ENCODE measurements around the gene DAAM1.

Gene DAAM1

DNA sequence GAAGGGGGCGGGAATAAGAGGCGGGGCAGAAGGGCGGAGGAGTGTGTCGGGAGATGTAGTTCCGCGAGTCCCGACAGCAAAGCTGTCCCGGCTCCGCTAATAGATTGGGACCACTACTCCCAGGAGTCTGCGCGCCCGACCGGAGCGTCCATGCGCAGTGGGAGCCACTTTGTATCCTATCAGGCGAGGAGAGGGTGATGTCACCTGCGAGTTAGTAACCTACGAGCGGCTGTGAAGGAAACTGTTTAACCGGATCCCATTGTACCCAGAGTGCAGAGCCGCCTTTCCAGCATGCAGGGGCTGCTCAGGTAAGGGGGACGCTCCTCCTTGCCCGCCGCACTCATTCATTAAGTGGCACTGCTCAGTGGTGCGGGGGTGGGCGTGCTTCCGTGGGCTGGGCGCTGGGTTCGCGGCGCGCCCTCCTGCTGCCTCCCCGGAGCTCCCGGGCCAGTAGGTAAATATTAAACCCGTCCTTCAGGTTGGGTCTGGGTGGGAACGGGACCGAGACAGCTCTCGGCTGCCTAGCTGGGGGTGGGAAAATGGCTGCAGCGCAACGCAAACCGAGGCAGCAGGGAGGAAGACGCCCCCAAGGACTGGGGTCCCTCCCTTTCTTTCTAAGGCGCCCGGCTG is at the start of gene DAAM1:
TSS of gene DAAM1 (plus strand) at position 207 of the 630 bp plus-strand sequence. CDS start 74,811 bp downstream, outside the sequence.
- no peak for FAIRE-seq

DNA sequence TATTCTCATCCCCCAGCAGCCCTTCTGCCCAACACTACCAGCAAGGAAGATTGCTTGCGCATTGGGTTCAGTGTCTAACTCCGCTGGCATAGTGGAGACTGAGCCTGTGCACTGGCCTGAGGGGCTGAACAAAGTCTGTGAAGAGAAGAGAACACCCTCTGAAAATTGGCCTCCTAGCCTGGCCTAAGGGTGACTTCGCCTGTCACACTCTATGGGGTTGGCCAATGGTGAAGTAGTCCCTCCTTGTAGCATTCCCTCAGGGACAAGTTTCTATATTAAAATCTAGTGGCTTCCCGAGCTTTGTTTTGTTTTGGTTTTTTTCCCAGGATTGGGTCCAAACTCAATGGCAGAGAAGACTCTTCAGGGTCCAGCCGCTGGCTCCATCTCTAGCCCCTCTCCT is 49.1 kb upstream of the DAAM1 start:
- no peak for FAIRE-seq

- no peak for FAIRE-seq
Observed at GRCh38 chr14:59140106-59140843, 48.2 kb upstream of the DAAM1 start.

DNA sequence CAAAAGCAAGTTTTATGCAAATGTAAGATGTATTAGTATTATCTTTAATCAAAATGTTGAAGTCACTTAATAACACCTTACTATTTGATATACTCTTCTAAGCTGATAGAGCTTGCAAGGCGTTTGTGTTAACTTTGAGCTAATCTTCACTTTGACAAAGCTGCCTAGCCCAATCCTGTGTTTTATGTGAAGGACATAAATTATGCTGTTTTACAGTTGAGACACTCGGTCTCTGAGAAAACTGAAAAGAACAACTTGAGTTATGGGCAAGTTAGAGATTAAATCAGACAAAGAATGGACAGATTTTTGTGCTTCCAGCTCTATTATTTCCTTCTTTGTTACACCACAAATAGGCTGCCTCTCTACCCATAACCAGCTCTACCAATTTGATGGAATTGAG is 42.0 kb upstream of the DAAM1 start:
- no peak for FAIRE-seq

DNA sequence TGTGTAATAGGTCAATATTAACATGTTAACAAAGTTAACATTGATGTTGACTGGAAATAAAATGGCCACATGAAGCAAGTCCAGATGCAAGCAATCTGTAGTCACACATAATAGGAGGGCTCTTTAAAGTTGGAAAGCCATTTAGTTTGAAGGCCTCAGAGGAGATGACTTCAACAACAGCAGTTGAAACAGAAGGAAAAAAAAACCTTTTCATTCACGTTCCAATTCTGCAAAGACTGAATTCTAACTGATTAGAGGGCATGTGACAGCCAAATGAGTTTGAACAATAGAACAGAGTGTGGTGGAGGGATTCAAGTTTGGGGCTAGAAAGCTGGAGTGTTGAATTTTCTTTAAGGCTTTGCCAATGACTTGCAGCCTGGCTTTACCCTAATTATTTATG is 41.5 kb upstream of the DAAM1 start:
- no peak for FAIRE-seq

GRCh38 chr14:59148334-59148900 is 40.0 kb upstream of the DAAM1 start:
- FAIRE-seq = no peak

GRCh38 chr14:59150990-59151389 is 37.5 kb upstream of the DAAM1 start:
- FAIRE-seq = no peak

DNA sequence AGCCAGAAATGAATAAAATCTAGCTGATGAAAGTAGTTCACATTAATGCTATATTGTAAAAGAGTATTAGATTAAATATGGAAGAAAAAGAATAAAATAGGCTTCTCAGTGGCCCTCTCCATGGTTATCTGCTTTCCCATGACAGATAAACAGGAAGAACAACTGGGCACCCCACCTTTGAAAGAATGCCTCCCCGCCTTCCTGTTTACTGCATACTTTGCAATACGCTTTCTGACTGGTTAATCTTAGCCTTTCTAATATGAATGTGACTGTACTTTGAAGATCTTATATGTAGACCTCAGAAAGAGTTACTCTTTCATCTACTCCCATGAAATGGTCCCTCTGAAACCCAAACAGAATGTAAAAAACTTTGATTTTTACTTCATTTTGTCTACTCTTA is 34.1 kb upstream of the DAAM1 start:
- FAIRE-seq = no peak

DNA sequence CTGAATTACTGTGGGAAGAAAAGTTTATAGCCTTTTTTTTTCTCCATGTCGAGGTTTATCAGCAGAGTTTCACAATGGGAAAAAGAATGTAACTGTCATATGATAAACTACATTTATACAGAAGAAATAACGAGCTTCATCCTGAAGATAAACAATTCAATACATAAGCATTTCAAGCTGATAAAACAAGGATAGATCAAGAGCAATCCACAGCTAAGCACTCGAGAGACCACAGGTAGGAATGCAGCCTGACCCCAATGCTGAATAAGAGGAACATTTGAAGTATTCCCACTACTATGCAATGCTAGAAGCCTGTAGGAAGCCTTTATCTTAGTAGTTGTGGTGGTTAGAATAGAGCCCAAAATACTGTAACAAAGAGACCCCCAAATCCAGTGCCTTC is 32.6 kb upstream of the DAAM1 start:
- no peak for FAIRE-seq

DNA sequence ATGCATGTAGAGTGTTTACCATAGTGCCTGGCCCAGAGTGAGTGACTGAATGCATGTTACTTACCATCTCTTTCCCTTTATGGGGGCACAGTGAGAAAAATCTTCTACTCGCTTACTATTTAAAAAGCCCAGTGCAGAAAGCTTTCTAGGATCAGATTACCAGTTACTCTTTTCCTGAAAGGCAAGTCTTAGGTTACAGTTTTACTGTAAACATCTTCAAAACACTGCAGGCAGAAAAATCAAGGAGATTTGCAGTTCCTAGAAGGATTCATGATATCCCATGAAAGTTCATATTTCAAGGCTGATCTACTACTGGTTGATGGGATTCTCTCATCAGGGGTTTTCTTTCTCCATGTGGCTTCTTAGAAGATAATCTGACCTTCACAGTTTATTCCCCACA is 29.3 kb upstream of the DAAM1 start:
- no peak for FAIRE-seq

DNA sequence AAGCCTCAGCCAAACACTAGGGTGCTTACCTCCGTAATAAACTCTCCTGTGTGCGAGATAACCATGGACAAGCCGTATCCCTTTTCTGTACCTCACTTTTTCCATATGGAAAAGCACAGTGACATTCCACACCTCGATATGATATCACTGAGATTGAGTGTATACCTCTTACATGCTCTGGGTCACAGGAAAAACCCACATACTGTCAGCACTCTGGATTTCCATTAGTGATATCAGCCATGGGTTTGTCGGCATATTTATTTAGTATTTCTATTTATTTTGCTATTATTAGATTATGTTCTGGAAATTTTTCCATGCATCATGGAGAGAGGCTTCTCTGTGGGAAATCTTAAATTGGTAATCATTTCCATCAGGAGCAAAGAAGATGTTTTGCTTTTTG is 28.0 kb upstream of the DAAM1 start:
- no peak for FAIRE-seq

- no peak for FAIRE-seq
Observed at GRCh38 chr14:59161561-59162175, 26.8 kb upstream of the DAAM1 start.

- no peak for FAIRE-seq
Observed at GRCh38 chr14:59166258-59166657, 22.2 kb upstream of the DAAM1 start.

GRCh38 chr14:59175404-59175803 is 13.1 kb upstream of the DAAM1 start:
- no peak for FAIRE-seq

- FAIRE-seq = no peak
Observed at GRCh38 chr14:59176765-59177164, 11.7 kb upstream of the DAAM1 start.

- no peak for FAIRE-seq
Observed at GRCh38 chr14:59177262-59177661, 11.2 kb upstream of the DAAM1 start.

- no peak for FAIRE-seq
Observed at GRCh38 chr14:59181791-59182190, 6.7 kb upstream of the DAAM1 start.

GRCh38 chr14:59182641-59183040 is 5.8 kb upstream of the DAAM1 start:
- no peak for FAIRE-seq

- no peak for FAIRE-seq
Observed at GRCh38 chr14:59183150-59183549, 5.3 kb upstream of the DAAM1 start.

- no peak for FAIRE-seq
Observed at GRCh38 chr14:59184396-59184795, 4.1 kb upstream of the DAAM1 start.

DNA sequence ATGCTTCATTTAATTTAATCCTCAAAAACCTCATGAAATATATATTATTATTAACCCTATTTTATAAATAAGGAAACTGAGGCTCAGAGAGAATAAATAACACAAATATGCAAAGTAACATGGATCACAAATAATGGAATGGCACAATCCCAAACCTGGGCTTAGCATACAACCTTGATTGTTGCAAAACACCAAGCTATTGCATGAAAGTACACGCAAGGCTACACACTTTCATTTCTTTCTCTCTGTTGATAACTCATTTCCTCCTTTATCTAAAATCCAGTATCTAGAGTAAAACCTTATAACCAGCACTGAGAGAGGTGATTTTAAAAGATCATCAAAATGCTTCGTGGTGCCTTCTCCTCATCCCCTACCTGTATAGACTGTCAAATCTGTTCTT is 2.8 kb upstream of the DAAM1 start:
- FAIRE-seq = no peak

DNA sequence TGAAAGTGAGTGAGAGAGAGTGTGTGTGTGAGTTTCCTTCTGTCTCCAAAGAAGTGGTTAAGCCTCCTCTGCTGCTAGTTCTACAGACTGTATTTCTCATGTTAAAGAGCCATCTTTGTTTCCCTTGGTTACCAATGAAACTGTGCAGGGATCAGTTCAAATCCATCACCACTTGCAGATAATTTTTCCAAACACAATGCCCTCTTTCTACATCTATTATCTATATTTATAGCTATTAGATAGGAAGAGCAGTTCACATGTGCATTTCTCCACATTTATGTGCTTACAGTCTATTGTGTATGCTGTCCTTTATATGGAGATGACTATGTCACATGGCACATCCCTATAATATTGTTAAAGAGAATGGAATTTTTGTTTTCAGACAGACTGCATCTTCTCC is 2.2 kb upstream of the DAAM1 start:
- FAIRE-seq = no peak

GRCh38 chr14:59187118-59187517 is 1.3 kb upstream of the DAAM1 start:
- FAIRE-seq = no peak

All from islet of Langerhans (tissue), 1 donor.